Measurements from ENCODE around the gene LUC7L3. TPM values are rescaled to one million over a fixed set of nuclear protein-coding genes. Genes with fewer than 3 reads are reported as not detected.
"Not testable (repeated sequence)": the region's sequence is repeated elsewhere in the genome, so short reads cannot be mapped to it uniquely, and the experiment has no call there.

LUC7L3 gene
- total RNA-seq, 4 donors from 2014 or later, result 31.5 to 267 (median 42.6) TPM

DNA sequence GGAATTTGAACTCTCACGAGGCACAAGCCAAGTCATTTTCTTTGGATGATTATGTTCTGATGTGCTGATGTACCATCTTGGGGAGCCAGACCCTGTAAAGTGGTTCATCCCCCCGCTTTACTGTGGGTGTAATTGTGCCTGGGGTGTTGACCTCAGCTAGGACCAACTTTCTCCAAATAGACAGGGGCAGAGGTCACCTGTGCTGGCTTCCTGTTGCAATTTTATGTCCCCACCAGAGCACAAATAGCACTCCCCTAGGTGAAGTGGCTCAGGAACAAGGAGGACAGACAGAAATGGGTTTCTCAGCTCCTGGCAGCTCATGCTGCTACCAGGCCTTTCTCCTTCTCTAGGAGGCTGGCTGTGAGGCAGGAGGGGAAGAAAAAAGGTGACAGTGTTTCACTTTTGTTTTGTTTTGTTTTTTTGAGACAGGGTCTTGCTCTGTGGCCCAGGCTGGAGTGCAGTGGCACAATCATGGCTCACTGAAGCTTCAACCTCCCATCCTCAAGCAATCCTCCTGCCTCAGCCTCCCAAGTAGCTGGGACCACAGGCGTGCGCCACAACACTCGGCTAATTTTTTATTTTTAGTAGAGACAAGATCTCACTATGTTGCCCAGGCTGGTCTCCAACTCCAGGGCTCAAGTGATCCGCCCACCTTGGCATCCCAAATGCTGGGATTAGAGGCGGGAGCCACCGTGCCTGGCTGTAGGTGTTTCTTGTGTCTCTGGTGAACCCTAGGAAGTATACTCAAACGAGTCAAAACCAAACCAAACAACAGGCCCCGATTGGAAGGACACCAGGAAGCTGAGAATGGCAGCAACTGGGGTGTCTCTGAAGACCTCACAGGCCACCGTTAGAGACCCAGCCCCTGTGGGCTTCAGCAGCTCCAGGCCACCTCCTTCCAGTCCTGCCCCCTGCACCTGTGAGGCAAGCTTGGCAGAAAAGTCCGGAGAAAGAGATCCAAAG lies 83.5 kb downstream of the LUC7L3 start:
- Histone ChIP-seq H3K27me3 (no peaks in the 10 kb centered on the region), H3K4me1 (peaks cover 38% of the 10 kb centered on the region), H3K27ac (no peak overlapping the region), H3K9me3 (no peaks in the 10 kb centered on the region), H3K36me3 (no peaks in the 10 kb centered on the region), H3K4me3 (no peak overlapping the region)
- 58% methylated on average over 12 of the region's 12 CpGs for WGBS
- DNase-seq (ENCODE audit: low spot score in 2 of 2), result no peak
- TF ChIP-seq POLR2AphosphoS5 (IDR thresholded peaks at IDR 0.05) (no peak), POLR2A (IDR thresholded peaks at IDR 0.05) (no peak), EP300 (IDR thresholded peaks at IDR 0.05) (no peak)
- TF ChIP-seq, protein P1, sequence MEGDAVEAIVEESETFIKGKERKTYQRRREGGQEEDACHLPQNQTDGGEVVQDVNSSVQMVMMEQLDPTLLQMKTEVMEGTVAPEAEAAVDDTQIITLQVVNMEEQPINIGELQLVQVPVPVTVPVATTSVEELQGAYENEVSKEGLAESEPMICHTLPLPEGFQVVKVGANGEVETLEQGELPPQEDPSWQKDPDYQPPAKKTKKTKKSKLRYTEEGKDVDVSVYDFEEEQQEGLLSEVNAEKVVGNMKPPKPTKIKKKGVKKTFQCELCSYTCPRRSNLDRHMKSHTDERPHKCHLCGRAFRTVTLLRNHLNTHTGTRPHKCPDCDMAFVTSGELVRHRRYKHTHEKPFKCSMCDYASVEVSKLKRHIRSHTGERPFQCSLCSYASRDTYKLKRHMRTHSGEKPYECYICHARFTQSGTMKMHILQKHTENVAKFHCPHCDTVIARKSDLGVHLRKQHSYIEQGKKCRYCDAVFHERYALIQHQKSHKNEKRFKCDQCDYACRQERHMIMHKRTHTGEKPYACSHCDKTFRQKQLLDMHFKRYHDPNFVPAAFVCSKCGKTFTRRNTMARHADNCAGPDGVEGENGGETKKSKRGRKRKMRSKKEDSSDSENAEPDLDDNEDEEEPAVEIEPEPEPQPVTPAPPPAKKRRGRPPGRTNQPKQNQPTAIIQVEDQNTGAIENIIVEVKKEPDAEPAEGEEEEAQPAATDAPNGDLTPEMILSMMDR (IDR thresholded peaks at IDR 0.05), result no peak

GRCh38 chr17:50803676-50804075 lies 84.3 kb downstream of the LUC7L3 start:
- H3K36me3 ChIP-seq, result no peaks in the 10 kb centered on the region
- TF ChIP-seq, protein P1 (IDR thresholded peaks at IDR 0.05), result no peak
- TF ChIP-seq POLR2A (IDR thresholded peaks at IDR 0.05) (no peak), EP300 (IDR thresholded peaks at IDR 0.05) (no peak)
- H3K9me3 ChIP-seq, result no peaks in the 10 kb centered on the region
- H3K27ac ChIP-seq, result no peak overlapping the region
- no peaks in the 10 kb centered on the region for H3K27me3 ChIP-seq
- H3K4me1 ChIP-seq, result peaks cover 30% of the 10 kb centered on the region
- DNase-seq (ENCODE audit: low spot score in 2 of 2), result no peak
- no peak overlapping the region for H3K4me3 ChIP-seq
- 67% methylated on average over 6 of the region's 6 CpGs for WGBS

- H3K9me3 ChIP-seq; H3K4me3 ChIP-seq; DNase-seq (ENCODE audit: low spot score in 2 of 2); H3K27ac ChIP-seq; H3K27me3 ChIP-seq; H3K36me3 ChIP-seq: not testable (repeated sequence)
- H3K4me1 ChIP-seq, result peaks cover 20% of the 10 kb centered on the region
- WGBS, result 95% methylated on average over 13 of the region's 13 CpGs
These were observed 85.5 kb downstream of the LUC7L3 start for GRCh38 chr17:50804749-50805475.

- Histone ChIP-seq H3K9me3 (no peaks in the 10 kb centered on the region), H3K4me1 (peaks cover 14% of the 10 kb centered on the region), H3K4me3 (no peak overlapping the region), H3K27ac (no peak overlapping the region), H3K36me3 (no peaks in the 10 kb centered on the region), H3K27me3 (no peaks in the 10 kb centered on the region)
- WGBS, result 51% methylated on average over 3 of the region's 6 CpGs
- TF ChIP-seq, protein P1 (IDR thresholded peaks at IDR 0.05), result no peak
- no peak for TF ChIP-seq EP300 (IDR thresholded peaks at IDR 0.05)
- TF ChIP-seq POLR2AphosphoS5 (IDR thresholded peaks at IDR 0.05), result no peak
- no peak for TF ChIP-seq POLR2A (IDR thresholded peaks at IDR 0.05)
- no peak for DNase-seq (ENCODE audit: low spot score in 2 of 2)
These were observed 86.1 kb downstream of the LUC7L3 start for GRCh38 chr17:50805486-50805885.

Other genes starting within 250 kb of the LUC7L3 start
- 10 to 100 TPM; 27.3 to 41.3 (median 30.1) TPM for gene RSAD1, start 240.7 kb upstream of the LUC7L3 start, total RNA-seq
- gene MYCBPAP, start 211.2 kb upstream of the LUC7L3 start, total RNA-seq, result 1 to 10 TPM in 2 of 4 donors, under 1 TPM in 2; 0.42 to 4.6 (median 1.3) TPM
- gene EPN3, start 186.9 kb upstream of the LUC7L3 start, total RNA-seq, result 100 to 1,000 TPM in 1 of 4 donors, 10 to 100 TPM in 3; 30.3 to 110 (median 78.5) TPM
- 10 to 100 TPM; 36.5 to 75.4 (median 50.9) TPM for gene SPATA20, start 172.4 kb upstream of the LUC7L3 start, total RNA-seq
- 1 to 10 TPM; 1.1 to 9.9 (median 2.7) TPM for gene CACNA1G, start 158.9 kb upstream of the LUC7L3 start, total RNA-seq
- 100 to 1,000 TPM in 1 of 4 donors, 10 to 100 TPM in 3; 31.7 to 113 (median 36.2) TPM for gene ABCC3, start 84.7 kb upstream of the LUC7L3 start, total RNA-seq
- gene ANKRD40, start 11.7 kb upstream of the LUC7L3 start, total RNA-seq, result 10 to 100 TPM; 21.4 to 33.8 (median 26.6) TPM
- not detected for gene ANKRD40CL, start 47.9 kb downstream of the LUC7L3 start, total RNA-seq
- under 1 TPM; 0.36 to 0.93 (median 0.65) TPM for gene WFIKKN2, start 116.0 kb downstream of the LUC7L3 start, total RNA-seq
- gene TOB1, start 146.8 kb downstream of the LUC7L3 start, total RNA-seq, result 100 to 1,000 TPM; 151 to 255 (median 174) TPM